Measurements from ENCODE around the gene DNMT1. TPM values are rescaled to one million over a fixed set of nuclear protein-coding genes. Genes with fewer than 3 reads are reported as not detected.
"Not testable (repeated sequence)": the region's sequence is repeated elsewhere in the genome, so short reads cannot be mapped to it uniquely, and the experiment has no call there.

The DNMT1 gene
- total RNA-seq, 1 donor from 2014 or later: 333 TPM

DNA sequence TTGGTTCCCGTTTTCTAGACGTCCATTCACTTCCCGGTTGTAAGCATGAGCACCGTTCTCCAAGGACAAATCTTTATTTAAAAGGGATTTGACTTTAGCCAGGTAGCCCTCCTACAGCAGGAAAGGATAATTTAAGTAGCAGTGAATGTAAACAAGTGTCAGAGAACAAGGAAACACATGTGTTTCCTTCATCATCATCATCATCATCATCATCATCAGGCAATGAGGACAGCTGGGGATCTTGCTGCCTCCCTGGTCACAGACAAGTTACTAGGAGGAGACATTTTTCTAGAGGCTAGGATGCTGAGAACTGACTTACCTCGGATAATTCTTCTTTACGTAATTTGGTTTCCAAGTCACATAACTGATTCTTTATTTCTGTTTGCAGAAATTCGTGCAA is 14.3 kb downstream of the DNMT1 start:
- no peak for TF ChIP-seq CTCF (conservative IDR thresholded peaks at IDR 0.05)
- Mint-ChIP-seq H3K4me3 (no peak overlapping the region), H3K27me3 (ENCODE audit: low read depth) (no peaks in the 10 kb centered on the region), H3K27ac (ENCODE audit: unreplicated experiment) (no peak overlapping the region), H3K4me1 (no peaks in the 10 kb centered on the region), H3K9me3 (no peaks in the 10 kb centered on the region), H3K36me3 (ENCODE audit: low read depth) (no peaks in the 10 kb centered on the region)
- no peak for DNase-seq (ENCODE audit: low read depth, low spot score)

- H3K9me3 Mint-ChIP-seq; H3K4me3 Mint-ChIP-seq; H3K27ac Mint-ChIP-seq (ENCODE audit: unreplicated experiment); H3K4me1 Mint-ChIP-seq; DNase-seq (ENCODE audit: low read depth, low spot score); H3K36me3 Mint-ChIP-seq (ENCODE audit: low read depth); H3K27me3 Mint-ChIP-seq (ENCODE audit: low read depth): not testable (repeated sequence)
Measured at GRCh38 chr19:10180024-10180423, 14.7 kb downstream of the DNMT1 start.

DNA sequence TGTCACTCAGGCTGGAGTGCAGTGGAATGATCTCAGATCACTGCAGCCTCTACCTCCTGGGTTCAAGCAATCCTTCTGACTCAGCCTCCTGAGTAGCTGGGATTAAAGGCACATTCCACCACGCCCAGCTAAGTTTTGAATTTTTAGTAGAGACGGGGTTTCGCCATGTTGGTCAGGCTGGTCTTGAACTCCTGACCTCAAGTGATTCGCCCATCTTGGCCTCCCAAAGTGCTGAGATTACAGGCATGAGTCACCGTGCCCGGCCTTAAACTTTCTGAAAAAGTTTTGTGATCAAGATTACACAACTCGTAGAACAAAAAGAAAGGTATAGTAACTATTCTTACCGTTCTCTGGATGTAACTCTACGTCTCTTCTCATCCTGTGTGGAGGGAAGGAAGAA is 21.2 kb downstream of the DNMT1 start:
- no peak overlapping the region for H3K27ac Mint-ChIP-seq (ENCODE audit: unreplicated experiment)
- no peaks in the 10 kb centered on the region for H3K27me3 Mint-ChIP-seq (ENCODE audit: low read depth)
- no peaks in the 10 kb centered on the region for H3K4me1 Mint-ChIP-seq
- TF ChIP-seq CTCF (conservative IDR thresholded peaks at IDR 0.05): no peak
- DNase-seq (ENCODE audit: low read depth, low spot score): no peak
- no peak overlapping the region for H3K4me3 Mint-ChIP-seq
- peaks cover 3% of the 10 kb centered on the region for H3K36me3 Mint-ChIP-seq (ENCODE audit: low read depth)
- H3K9me3 Mint-ChIP-seq: no peaks in the 10 kb centered on the region

DNA sequence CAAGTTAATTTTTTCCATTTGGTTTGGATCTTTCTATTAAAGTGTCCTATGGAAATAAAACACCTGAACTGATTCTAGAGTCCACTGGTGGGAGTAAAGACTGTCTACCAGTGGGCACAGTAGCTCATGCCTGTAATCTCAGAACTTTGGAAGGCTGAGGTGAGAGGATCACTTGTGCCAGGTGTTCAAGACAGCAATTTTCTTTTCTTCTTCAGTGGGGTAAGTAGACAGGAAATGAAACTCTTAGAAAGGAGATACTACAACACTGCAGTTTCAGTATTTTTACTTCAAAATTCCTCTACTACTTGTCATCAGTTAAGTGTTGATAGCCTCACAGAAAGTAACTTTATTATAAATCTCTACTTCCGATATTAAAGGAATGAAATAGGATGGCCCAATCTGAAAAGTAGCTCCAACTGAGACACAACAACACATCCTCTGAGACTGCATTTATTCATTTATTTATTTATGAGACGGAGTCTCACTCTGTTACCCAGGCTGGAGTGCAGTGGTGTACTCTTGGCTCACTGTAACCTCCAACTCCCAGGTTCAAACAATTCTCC is 26.3 kb downstream of the DNMT1 start:
- Mint-ChIP-seq H3K27me3 (ENCODE audit: low read depth) (no peaks in the 10 kb centered on the region), H3K9me3 (no peaks in the 10 kb centered on the region), H3K4me3 (no peak overlapping the region), H3K4me1 (no peaks in the 10 kb centered on the region), H3K36me3 (ENCODE audit: low read depth) (peaks cover 1% of the 10 kb centered on the region), H3K27ac (ENCODE audit: unreplicated experiment) (no peak overlapping the region)
- TF ChIP-seq CTCF (conservative IDR thresholded peaks at IDR 0.05): no peak
- DNase-seq (ENCODE audit: low read depth, low spot score): no peak

- Mint-ChIP-seq H3K27me3 (ENCODE audit: low read depth) (no peaks in the 10 kb centered on the region), H3K9me3 (no peaks in the 10 kb centered on the region), H3K4me1 (no peaks in the 10 kb centered on the region), H3K36me3 (ENCODE audit: low read depth) (peaks cover 6% of the 10 kb centered on the region), H3K4me3 (no peak overlapping the region), H3K27ac (ENCODE audit: unreplicated experiment) (no peak overlapping the region)
- DNase-seq (ENCODE audit: low read depth, low spot score): no peak
- TF ChIP-seq CTCF (conservative IDR thresholded peaks at IDR 0.05): no peak
Measured at GRCh38 chr19:10167459-10167858, 27.3 kb downstream of the DNMT1 start.

- H3K4me3 Mint-ChIP-seq; H3K27me3 Mint-ChIP-seq (ENCODE audit: low read depth); H3K4me1 Mint-ChIP-seq; H3K9me3 Mint-ChIP-seq; H3K36me3 Mint-ChIP-seq (ENCODE audit: low read depth); H3K27ac Mint-ChIP-seq (ENCODE audit: unreplicated experiment); DNase-seq (ENCODE audit: low read depth, low spot score): not testable (repeated sequence)
Measured at GRCh38 chr19:10166501-10166900, 28.3 kb downstream of the DNMT1 start.

- H3K36me3 Mint-ChIP-seq (ENCODE audit: low read depth): peaks cover 6% of the 10 kb centered on the region
- no peak for TF ChIP-seq CTCF (conservative IDR thresholded peaks at IDR 0.05)
- no peak overlapping the region for H3K4me3 Mint-ChIP-seq
- no peaks in the 10 kb centered on the region for H3K9me3 Mint-ChIP-seq
- H3K27me3 Mint-ChIP-seq (ENCODE audit: low read depth): no peaks in the 10 kb centered on the region
- no peak for DNase-seq (ENCODE audit: low read depth, low spot score)
- no peaks in the 10 kb centered on the region for H3K4me1 Mint-ChIP-seq
- no peak overlapping the region for H3K27ac Mint-ChIP-seq (ENCODE audit: unreplicated experiment)
Measured at GRCh38 chr19:10166046-10166445, 28.7 kb downstream of the DNMT1 start.

Measured in neural crest cell (in vitro differentiated cells).